HL-60/S4 treated with retinoic acid at 250 ng/mL for 4 days and 3 days (cell line): ENCODE data around the gene TECPR1.

Source experiments
- in situ Hi-C: fragments of 300-500 bp; cut with MboI; formaldehyde crosslinking; loops from 2 replicates; pipeline ENCODE4 v1.7.0; 2022; ENCODE audit warnings: low sequenced_read_pairs

Gene TECPR1

DNA sequence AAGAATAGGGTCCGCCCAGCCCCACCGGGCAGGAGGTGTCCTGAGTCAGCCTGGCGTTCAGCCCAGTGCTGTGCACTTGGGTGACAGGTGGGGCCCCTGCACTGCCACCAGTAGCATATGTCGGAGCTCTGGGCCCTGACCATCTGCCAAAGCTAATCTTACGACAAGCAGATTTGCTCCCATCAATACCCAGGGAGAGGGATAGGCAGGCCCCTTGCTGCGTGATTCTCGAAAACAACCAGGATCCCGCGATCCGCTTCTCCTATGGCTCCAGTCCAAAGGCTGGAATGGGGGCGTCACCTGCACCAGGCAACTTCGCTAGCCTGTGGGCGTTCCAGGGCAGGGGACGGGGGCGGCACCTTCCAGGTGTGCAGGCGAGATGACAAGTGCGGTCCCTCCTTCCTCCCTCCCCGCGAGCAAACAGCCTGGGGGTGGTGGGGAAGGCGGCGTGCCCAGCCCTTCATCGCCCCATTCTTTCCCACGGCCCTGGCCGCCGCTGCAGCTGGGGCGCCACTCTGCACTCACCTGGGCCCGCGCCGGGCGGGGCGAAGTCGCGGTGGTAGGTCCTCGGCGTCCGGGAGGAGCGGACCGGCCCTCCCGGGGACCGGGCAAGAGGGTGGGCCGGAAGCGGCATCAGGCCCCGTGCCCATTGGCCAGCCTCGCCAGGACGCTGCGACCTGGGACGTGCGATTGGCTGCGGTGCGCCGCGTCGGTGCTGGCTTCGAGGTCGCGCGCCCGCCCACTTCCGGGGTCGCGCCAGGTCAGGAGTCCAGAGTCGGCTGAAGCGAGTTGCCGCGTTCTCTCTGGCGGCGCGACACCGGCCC is at the start of gene TECPR1:
TSS of gene TECPR1 (minus strand) at position 632 of the 824 bp plus-strand sequence. CDS start 6,086 bp downstream, outside the sequence.
- in situ Hi-C loops: no loop called here

- in situ Hi-C loops: no loop called here
These were observed 48.8 kb upstream of the TECPR1 start for GRCh38 chr7:98300595-98301372.

DNA sequence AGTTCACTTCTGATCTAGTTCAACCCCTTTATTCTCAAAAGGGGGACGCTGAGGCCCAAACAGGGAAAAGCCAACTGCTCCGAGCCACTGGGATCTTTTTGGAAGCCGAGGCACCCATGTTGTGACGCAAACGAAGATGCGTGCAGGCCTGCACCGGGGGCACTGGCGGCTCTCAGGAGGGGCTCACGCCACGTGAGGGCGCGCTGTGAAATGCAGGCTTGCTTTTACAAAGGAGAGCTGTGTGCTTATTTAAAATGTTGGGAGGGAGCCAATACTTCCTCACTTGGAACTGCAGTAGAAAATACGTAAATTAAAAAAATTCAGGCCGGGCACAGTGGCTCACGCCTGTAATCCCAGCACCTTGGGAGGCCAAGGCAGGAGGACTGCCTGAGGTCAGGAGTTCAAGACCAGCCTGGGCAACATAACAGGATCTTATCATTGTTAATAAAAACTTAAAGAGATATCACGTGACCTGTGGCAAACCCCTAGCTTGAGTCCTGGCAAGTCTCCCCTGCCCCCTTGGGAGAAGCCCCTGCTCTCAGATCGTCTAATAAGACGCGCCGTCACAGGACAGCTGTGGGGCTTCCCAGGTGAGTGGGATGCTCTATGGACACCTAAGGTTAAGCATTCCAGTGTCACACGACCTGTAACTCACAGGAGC is 45.7 kb upstream of the TECPR1 start:
- in situ Hi-C loops: no loop called here

- in situ Hi-C loops: no loop called here
These were observed 44.8 kb upstream of the TECPR1 start for GRCh38 chr7:98296833-98297232.

GRCh38 chr7:98295467-98296192 is 43.6 kb upstream of the TECPR1 start:
- in situ Hi-C loops: no loop called here

- in situ Hi-C loops: no loop called here
These were observed 42.9 kb upstream of the TECPR1 start for GRCh38 chr7:98294798-98295382.

GRCh38 chr7:98294326-98294725 is 42.3 kb upstream of the TECPR1 start:
- in situ Hi-C loops: no loop called here

- in situ Hi-C loops: no loop called here
These were observed 41.7 kb upstream of the TECPR1 start for GRCh38 chr7:98293746-98294145.

- in situ Hi-C loops: no loop called here
These were observed 41.2 kb upstream of the TECPR1 start for GRCh38 chr7:98293265-98293664.

- in situ Hi-C loops: no loop called here
These were observed 39.7 kb upstream of the TECPR1 start for GRCh38 chr7:98291717-98292116.

DNA sequence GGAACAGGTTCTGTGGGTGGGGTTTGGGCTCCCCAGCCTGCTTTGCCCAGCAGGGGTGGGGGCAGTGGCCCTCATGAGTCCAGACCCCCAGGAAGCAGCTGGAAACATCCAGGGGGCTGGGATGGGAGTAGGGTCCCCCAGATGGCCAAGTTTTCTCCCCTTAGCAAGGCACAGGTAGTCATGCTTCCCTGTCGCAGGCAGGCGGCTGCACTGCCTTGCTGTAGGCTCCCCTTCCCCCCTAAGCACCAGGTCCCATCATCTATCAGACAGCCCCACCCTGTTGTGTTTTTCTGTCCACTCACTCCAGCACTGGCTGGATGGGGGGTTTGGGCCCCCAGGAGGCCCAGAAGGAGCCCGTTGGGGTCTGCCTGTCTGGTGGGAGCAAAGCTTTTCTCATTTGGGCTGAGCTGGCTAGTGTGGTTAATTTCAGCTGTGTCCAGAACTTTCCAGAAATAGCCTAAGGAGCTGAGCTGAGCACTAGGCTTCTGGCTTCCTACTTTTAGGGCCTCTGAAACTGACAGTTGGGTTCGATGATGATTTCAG is 37.4 kb upstream of the TECPR1 start:
- in situ Hi-C loops: no loop called here

GRCh38 chr7:98288064-98288823 is 36.2 kb upstream of the TECPR1 start:
- in situ Hi-C loops: no loop called here

- in situ Hi-C loops: no loop called here
These were observed 35.5 kb upstream of the TECPR1 start for GRCh38 chr7:98287486-98287959.

DNA sequence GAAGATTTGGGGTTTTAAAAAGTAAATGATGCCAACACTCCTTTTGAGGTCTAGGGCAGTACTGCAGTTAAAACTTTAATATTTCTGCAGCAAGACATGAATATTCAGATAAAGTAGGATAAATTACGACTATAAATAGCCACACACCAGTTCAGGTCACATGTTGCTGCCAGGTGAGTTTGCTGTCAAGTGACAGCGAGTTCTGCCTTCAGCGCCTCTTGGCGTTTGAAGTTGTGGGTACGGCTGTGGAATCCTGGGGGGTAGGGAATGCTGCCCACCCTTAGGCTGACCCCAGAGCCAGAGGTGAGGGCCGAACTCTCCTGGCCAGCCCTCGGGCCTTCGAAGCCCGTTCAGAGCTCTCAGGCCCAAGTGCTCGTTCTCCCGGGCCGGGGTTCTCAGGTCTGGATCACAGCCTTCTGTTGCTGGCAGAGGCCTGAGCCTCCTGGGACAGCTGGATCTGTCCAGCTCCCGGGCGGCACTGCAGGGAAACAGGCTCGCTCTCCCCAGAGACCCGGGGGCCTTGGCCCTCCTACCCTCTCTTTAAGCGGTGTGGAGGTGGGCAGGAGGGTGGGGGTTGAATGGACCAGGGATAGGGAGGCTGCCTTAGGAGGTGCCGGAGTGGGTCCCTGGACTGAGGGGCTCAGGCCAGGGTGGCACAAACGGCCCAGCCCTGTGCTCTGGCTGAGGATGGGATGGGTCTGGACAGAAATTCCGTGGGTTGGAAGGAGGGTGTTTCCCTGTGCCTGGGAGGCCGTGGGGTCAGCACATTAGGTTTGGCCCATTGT is 34.9 kb upstream of the TECPR1 start:
- in situ Hi-C loops: no loop called here

GRCh38 chr7:98286093-98286539 is 34.1 kb upstream of the TECPR1 start:
- in situ Hi-C loops: no loop called here

- in situ Hi-C loops: no loop called here
These were observed 33.4 kb upstream of the TECPR1 start for GRCh38 chr7:98285157-98286092.

DNA sequence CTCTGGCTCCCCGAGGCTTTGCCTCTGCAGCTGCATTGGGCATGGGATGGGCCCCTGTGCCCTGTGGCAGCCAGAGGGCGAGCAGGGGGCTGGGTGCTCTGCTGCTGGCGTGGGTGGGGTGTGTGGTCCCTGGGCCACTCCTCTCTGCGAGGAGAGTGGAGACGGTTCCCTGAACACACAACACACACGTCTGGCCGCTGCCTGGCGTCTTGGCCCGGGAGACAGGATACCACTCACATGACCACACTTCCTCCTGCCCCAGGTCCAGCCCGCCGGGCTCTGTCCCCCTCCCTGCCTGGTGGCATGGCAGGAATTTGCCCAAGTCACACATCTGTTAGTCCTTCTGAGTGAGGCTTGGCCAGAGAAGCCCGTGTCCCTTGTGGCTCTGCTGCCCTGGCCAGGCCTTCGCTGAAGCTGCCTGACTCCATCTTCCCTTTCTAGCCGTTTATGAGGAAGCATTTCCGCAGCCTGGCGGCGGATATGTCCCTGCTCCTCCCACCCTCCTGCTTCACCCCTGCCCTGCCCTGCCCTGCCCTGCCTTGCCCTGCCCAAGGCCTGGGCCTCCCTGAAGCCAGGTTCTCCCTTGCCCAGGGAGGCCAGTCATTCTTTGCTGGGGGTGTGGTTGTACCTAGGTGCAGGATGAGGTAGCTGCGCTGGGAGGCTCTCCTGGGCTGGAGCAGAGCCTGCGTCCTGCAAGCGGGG is 32.5 kb upstream of the TECPR1 start:
- in situ Hi-C loops: no loop called here
